ENCODE measurements around the gene FSTL4.

- TF ChIP-seq CTCF (IDR thresholded peaks at IDR 0.05; ENCODE audit: low read length) = no peak
- TF ChIP-seq EZH2 (IDR thresholded peaks at IDR 0.05; ENCODE audit: borderline replicate concordance, low read length) = no peak
Observed at GRCh38 chr5:133381571-133382365, 230.6 kb downstream of the FSTL4 start.
